HepG2 (cell line): ENCODE measurements around the gene SOX9. TPM values are rescaled to one million over a fixed set of nuclear protein-coding genes. Genes with fewer than 3 reads are reported as not detected.

Experiments used
- ARID4A ChIP-seq: sonication (generic); formaldehyde crosslinking; IDR thresholded peaks from 2 replicates; pipeline ENCODE4 v1.5.0; 2020; ENCODE audit warnings: mild to moderate bottlenecking, missing genetic modification reagents, borderline replicate concordance
- ARNTL ChIP-seq: sonication (generic); formaldehyde crosslinking; IDR thresholded peaks from 2 replicates; pipeline ENCODE4 v1.4.0; 2020; ENCODE audit warnings: mild to moderate bottlenecking, missing genetic modification reagents
- CREM ChIP-seq, 2 experiments: sonication (generic) in 1 of 2; formaldehyde crosslinking in 1 of 2; IDR thresholded peaks; 2 replicates each; pipeline versions ENCODE4 v1.4.0 to v1.6.1; 2016 to 2020; ENCODE audit warnings: antibody characterized with exemption in 1 of 2, mild to moderate bottlenecking in 1 of 2, missing genetic modification reagents in 1 of 2
- DPF2 ChIP-seq: sonication (generic); formaldehyde crosslinking; IDR thresholded peaks from 2 replicates; pipeline ENCODE4 v1.4.0; 2020; ENCODE audit warnings: mild to moderate bottlenecking, low read depth, missing genetic modification reagents, borderline replicate concordance
- GZF1 ChIP-seq: sonication (generic); formaldehyde crosslinking; IDR thresholded peaks from 2 replicates; pipeline ENCODE4 v1.5.1; 2020; ENCODE audit warnings: mild to moderate bottlenecking, missing genetic modification reagents
- HDAC1 ChIP-seq: sonication (generic); formaldehyde crosslinking; IDR thresholded peaks from 2 replicates; pipeline ENCODE4 v1.5.1; 2020; ENCODE audit warnings: mild to moderate bottlenecking, missing genetic modification reagents
- HDAC6 ChIP-seq: fragments of 200-600 bp; sonication (generic); IDR thresholded peaks from 2 replicates; pipeline ENCODE4 v1.7.0; 2017; ENCODE audit warnings: mild to moderate bottlenecking, antibody characterized with exemption, low read length, low read depth
- HOXA9 ChIP-seq: sonication (generic); formaldehyde crosslinking; IDR thresholded peaks from 2 replicates; pipeline ENCODE4 v1.8.1; 2022; ENCODE audit warnings: missing genetic modification reagents, mild to moderate bottlenecking, moderate library complexity, borderline replicate concordance
- KLF12 ChIP-seq: sonication (generic); formaldehyde crosslinking; IDR thresholded peaks from 2 replicates; pipeline ENCODE4 v1.4.0; 2020; ENCODE audit warnings: missing genetic modification reagents, borderline replicate concordance
- MIER3 ChIP-seq: IDR thresholded peaks from 2 replicates; pipeline ENCODE4 v1.6.1; 2016; ENCODE audit warnings: missing compliant biosample characterization, borderline replicate concordance
- NONO ChIP-seq, 2 experiments: fragments of 450-650 bp in 1 of 2; sonication (generic) in 1 of 2; formaldehyde crosslinking in 1 of 2; IDR thresholded peaks in 1 of 2; conservative IDR thresholded peaks in 1 of 2; 2 replicates each; pipeline versions ENCODE4 v1.6.1 to v1.8.0; 2017 to 2022; ENCODE audit warnings: mild to moderate bottlenecking in 1 of 2, missing genetic modification reagents in 1 of 2, moderate library complexity in 1 of 2
- SKI ChIP-seq: fragments of 450-650 bp; IDR thresholded peaks from one replicate; pipeline ENCODE4 v1.6.1; 2018; ENCODE audit warnings: mild to moderate bottlenecking; ENCODE audit not compliant: partially characterized antibody
- SP1 ChIP-seq, 2 experiments: fragments of 450-650 bp in 1 of 2; sonication (generic) in 1 of 2; formaldehyde crosslinking in 1 of 2; IDR thresholded peaks; 2 replicates each; pipeline versions ENCODE4 v1.4.0 to v1.6.1; 2016 to 2020; ENCODE audit warnings: missing genetic modification reagents in 1 of 2
- STAG1 ChIP-seq: sonication (generic); formaldehyde crosslinking; IDR thresholded peaks from 2 replicates; pipeline ENCODE4 v1.4.0; 2020; ENCODE audit warnings: missing genetic modification reagents
- TGIF2 ChIP-seq: IDR thresholded peaks from 2 replicates; pipeline ENCODE4 v1.6.1; 2016; ENCODE audit warnings: control low read depth, missing compliant biosample characterization
- THAP11 ChIP-seq: IDR thresholded peaks from 2 replicates; pipeline ENCODE4 v1.6.1; 2016; ENCODE audit warnings: missing biosample characterization, missing genetic modification reagents
- ZNF143 ChIP-seq: sonication (generic); formaldehyde crosslinking; IDR thresholded peaks from 2 replicates; pipeline ENCODE4 v1.4.0; 2020; ENCODE audit warnings: missing genetic modification reagents
- ZNF275 ChIP-seq: sonication (generic); formaldehyde crosslinking; IDR thresholded peaks from 2 replicates; pipeline ENCODE4 v1.8.0; 2022; ENCODE audit warnings: missing genetic modification reagents, mild to moderate bottlenecking, inconsistent platforms, borderline replicate concordance
- ZNF296 ChIP-seq: sonication (generic); formaldehyde crosslinking; conservative IDR thresholded peaks from 2 replicates; pipeline ENCODE4 v1.5.0; 2020; ENCODE audit warnings: mild to moderate bottlenecking, missing genetic modification reagents
- ZNF331 ChIP-seq: sonication (generic); formaldehyde crosslinking; IDR thresholded peaks from 2 replicates; pipeline ENCODE4 v1.4.0; 2020; ENCODE audit warnings: missing genetic modification reagents
- ZNF367 ChIP-seq: sonication (generic); formaldehyde crosslinking; IDR thresholded peaks from 2 replicates; pipeline ENCODE4 v1.4.0; 2020; ENCODE audit warnings: missing genetic modification reagents, borderline replicate concordance
- ZNF556 ChIP-seq: sonication (generic); formaldehyde crosslinking; IDR thresholded peaks from 2 replicates; pipeline ENCODE4 v1.4.0; 2020; ENCODE audit warnings: mild to moderate bottlenecking, missing genetic modification reagents, borderline replicate concordance
- ZNF580 ChIP-seq: IDR thresholded peaks from 2 replicates; pipeline ENCODE4 v1.6.1; 2016; ENCODE audit warnings: low read depth, borderline replicate concordance
- ZSCAN25 ChIP-seq: sonication (generic); formaldehyde crosslinking; IDR thresholded peaks from 2 replicates; pipeline ENCODE4 v1.8.0; 2022; ENCODE audit warnings: mild to moderate bottlenecking, missing genetic modification reagents
- polyA plus RNA-seq, 8 experiments: library from polyadenylated mRNA; depleted of rRNA in 3 of 8; stranded (reverse) in 7 of 8; unstranded in 1 of 8; fragments of >200 nt; fragmentation: Illumina TruSeq in 4 of 8; extraction: Trizol in 4 of 8; gene quantifications; 2 replicates each; pipeline versions ENCODE4 v1.2.1 to v1.2.3, GENCODE V29; 2011 to 2016; ENCODE audit warnings: low read depth in 4 of 8, missing spikeins in 1 of 8, mixed read lengths in 1 of 8; ENCODE audit not compliant: insufficient read depth in 1 of 8
- total RNA-seq, 5 experiments: library from RNA; depleted of rRNA; stranded (reverse); fragments of >200 nt; fragmentation: Illumina TruSeq; extraction: Trizol; gene quantifications; 2 replicates each; pipeline ENCODE4 v1.2.3, GENCODE V29; 2016; ENCODE audit warnings: low read depth in 1 of 5

The SOX9 gene
- total and polyA plus RNA-seq, 2 of the 13 experiments (the other 11 are each of a cell fraction or from before 2014, with no cell fraction given), result 16.1 to 27.6 TPM

DNA sequence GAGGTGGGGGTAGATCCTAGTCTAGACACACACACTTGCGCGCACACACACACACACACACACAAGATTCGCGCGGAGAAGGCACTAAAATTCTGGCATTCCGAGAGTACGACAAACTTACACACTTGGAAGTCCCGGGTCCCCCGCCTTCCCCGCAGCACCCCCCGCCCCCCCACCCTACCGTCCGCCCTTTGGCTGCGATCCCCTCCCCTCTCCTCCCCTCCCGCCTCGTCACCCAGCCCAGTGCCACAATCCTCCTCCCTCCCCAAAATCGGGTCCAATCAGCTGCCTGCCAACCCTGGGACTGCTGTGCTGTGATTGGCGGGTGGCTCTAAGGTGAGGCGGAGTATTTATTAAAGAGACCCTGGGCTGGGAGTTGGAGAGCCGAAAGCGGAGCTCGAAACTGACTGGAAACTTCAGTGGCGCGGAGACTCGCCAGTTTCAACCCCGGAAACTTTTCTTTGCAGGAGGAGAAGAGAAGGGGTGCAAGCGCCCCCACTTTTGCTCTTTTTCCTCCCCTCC is at the start of gene SOX9 (continued):
- TF ChIP-seq HOXA9 (no peak), THAP11 (peak; percentile 26; the same call in 1 of the 2 replicates), STAG1 (CRISPR knock-in tag) (no peak; the same call in 1 of the 2 replicates), ZNF367 (CRISPR knock-in tag) (no peak), ZNF331 (CRISPR knock-in tag) (peak; percentile 58; the same call in 1 of the 2 replicates), ZSCAN25 (CRISPR knock-in tag) (no peak), TGIF2 (CRISPR knock-in tag) (peak; percentile 84), MIER3 (CRISPR knock-in tag) (no peak), ZNF143 (CRISPR knock-in tag) (no peak), SP1 (IDR thresholded peaks at IDR 0.05) (no peak), SP1 (CRISPR knock-in tag; IDR thresholded peaks at IDR 0.05) (0 out of 2 replicates have a peak, but pooled peaks have one; percentile 21), HDAC1 (CRISPR knock-in tag) (no peak), ZNF275 (CRISPR knock-in tag) (no peak; the same call in 1 of the 2 replicates), KLF12 (CRISPR knock-in tag) (peak; percentile 35; the same call in 1 of the 2 replicates), ZNF296 (CRISPR knock-in tag) (0 out of 2 replicates have a peak, but pooled peaks have one; percentile 10), ARID4A (CRISPR knock-in tag) (no peak), NONO (IDR thresholded peaks at IDR 0.05) (no peak), NONO (CRISPR knock-in tag; conservative IDR thresholded peaks at IDR 0.05) (peak; percentile 67; the same call in 1 of the 2 replicates), ARNTL (CRISPR knock-in tag) (no peak; the same call in 1 of the 2 replicates), HDAC6 (no peak), DPF2 (no peak), GZF1 (0 out of 2 replicates have a peak, but pooled peaks have one; percentile 23), CREM (IDR thresholded peaks at IDR 0.05) (0 out of 2 replicates have a peak, but pooled peaks have one; percentile 30), CREM (CRISPR knock-in tag; IDR thresholded peaks at IDR 0.05) (no peak), ZNF580 (CRISPR knock-in tag) (0 out of 2 replicates have a peak, but pooled peaks have one; percentile 29), ZNF556 (CRISPR knock-in tag) (no peak; the same call in 1 of the 2 replicates), SKI (no peak)
